ENCODE data around the gene GPR156.

- TF ChIP-seq, protein P1, sequence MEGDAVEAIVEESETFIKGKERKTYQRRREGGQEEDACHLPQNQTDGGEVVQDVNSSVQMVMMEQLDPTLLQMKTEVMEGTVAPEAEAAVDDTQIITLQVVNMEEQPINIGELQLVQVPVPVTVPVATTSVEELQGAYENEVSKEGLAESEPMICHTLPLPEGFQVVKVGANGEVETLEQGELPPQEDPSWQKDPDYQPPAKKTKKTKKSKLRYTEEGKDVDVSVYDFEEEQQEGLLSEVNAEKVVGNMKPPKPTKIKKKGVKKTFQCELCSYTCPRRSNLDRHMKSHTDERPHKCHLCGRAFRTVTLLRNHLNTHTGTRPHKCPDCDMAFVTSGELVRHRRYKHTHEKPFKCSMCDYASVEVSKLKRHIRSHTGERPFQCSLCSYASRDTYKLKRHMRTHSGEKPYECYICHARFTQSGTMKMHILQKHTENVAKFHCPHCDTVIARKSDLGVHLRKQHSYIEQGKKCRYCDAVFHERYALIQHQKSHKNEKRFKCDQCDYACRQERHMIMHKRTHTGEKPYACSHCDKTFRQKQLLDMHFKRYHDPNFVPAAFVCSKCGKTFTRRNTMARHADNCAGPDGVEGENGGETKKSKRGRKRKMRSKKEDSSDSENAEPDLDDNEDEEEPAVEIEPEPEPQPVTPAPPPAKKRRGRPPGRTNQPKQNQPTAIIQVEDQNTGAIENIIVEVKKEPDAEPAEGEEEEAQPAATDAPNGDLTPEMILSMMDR (IDR thresholded peaks at IDR 0.05), result peak in 2 of 4 experiments; percentile 9 to 16
- no peak for TF ChIP-seq POLR2A (IDR thresholded peaks at IDR 0.05)
Observed at GRCh38 chr3:120182613-120183511, 102.2 kb downstream of the GPR156 start.
